ENCODE data around the gene PDYN. TPM values are rescaled to one million over a fixed set of nuclear protein-coding genes. Genes with fewer than 3 reads are reported as not detected.

PDYN gene
- total and polyA plus RNA-seq, 10 of the 15 experiments (the other 5 are each of a cell fraction or from before 2014, with no cell fraction given), result not detected

- H3K27me3 ChIP-seq (replicated peaks in 1 of 2; ENCODE audit: control insufficient read depth in 2 of 2, insufficient read depth in 2 of 2, low read length in 1 of 2), result no peaks in the 10 kb centered on the region; a peak in 1 of 4 replicates
- DNase-seq (ENCODE audit: low read depth, low spot score) (no peak), FAIRE-seq (no peak), ATAC-seq (no peak)
- H4K20me1 ChIP-seq (ENCODE audit: control insufficient read depth, insufficient read depth), result no peaks in the 10 kb centered on the region; the same call in 1 of the 2 replicates
- in situ Hi-C loops (cut with MboI) (no loop called here), intact Hi-C loops (cut with micrococcal nuclease; ENCODE audit: unreplicated experiment) (no loop called here)
- no peaks in the 10 kb centered on the region for H3K36me3 ChIP-seq (ENCODE audit: control insufficient read depth in 2 of 2, insufficient read depth in 2 of 2, low read length in 1 of 2)
- POLR2A ChIA-PET, result no interaction called here
- 0% methylated on average over 1 of the region's 1 CpG for WGBS (ENCODE audit: insufficient coverage, insufficient replicate concordance, low lambda C conversion rate, missing lambda C conversion rate)
- RAD21 ChIA-PET (ENCODE audit: unreplicated experiment), result no interaction called here
- no peak overlapping the region for H3K9ac ChIP-seq (ENCODE audit: control insufficient read depth, insufficient read depth, low read length)
- no peaks in the 10 kb centered on the region for H3K4me1 ChIP-seq (ENCODE audit: control insufficient read depth, insufficient read depth, low read length)
- no peaks in the 10 kb centered on the region for H3K79me2 ChIP-seq (ENCODE audit: control insufficient read depth, insufficient read depth, low read length)
- CTCF ChIA-PET, result interaction anchor here (0.8 to 1.9 kb wide), 4 partner anchors 17 to 202 kb away, joined by 3 to 7 read pairs (median 3); no protein-coding TSS in a partner anchor
- no peaks in the 10 kb centered on the region for H3K9me3 ChIP-seq (replicated peaks; ENCODE audit: control insufficient read depth, insufficient read depth, low read length)
- H3K27ac ChIP-seq (ENCODE audit: control insufficient read depth, insufficient read depth), result no peak overlapping the region
- H3K4me3 ChIP-seq, result no peak overlapping the region
- SMC1A ChIA-PET (ENCODE audit: uncharacterized antibody, unreplicated experiment), result no interaction called here
- no TSS peak for BruUV-seq (replicated peaks)
- no peak overlapping the region for H2AFZ ChIP-seq (ENCODE audit: control insufficient read depth, low read depth, low read length)
- H3K4me2 ChIP-seq (ENCODE audit: control insufficient read depth, insufficient read depth), result no peak overlapping the region
- TF ChIP-seq KLF5 (IDR thresholded peaks at IDR 0.05; ENCODE audit: partially characterized antibody), result no peak
- no peak for TF ChIP-seq IRF4 (IDR thresholded peaks at IDR 0.05; ENCODE audit: low read depth, low read length)
- TF ChIP-seq TCF12 (IDR thresholded peaks at IDR 0.05; ENCODE audit: low read depth, low read length), result no peak
- TF ChIP-seq CUX1 (IDR thresholded peaks at IDR 0.05; ENCODE audit: insufficient replicate concordance, low read depth, low read length), result no peak
- TF ChIP-seq IKZF1 (conservative IDR thresholded peaks at IDR 0.05), result no peak
- no peak for TF ChIP-seq SMAD5 (IDR thresholded peaks at IDR 0.05; ENCODE audit: low read depth)
- TF ChIP-seq EP300 (IDR thresholded peaks at IDR 0.05; ENCODE audit: borderline replicate concordance in 1 of 2, control insufficient read depth in 1 of 2, low read depth in 2 of 2, low read length in 2 of 2), result no peak
- TF ChIP-seq MEF2A (IDR thresholded peaks at IDR 0.05; ENCODE audit: insufficient read depth, low read depth, low read length), result no peak
- TF ChIP-seq ZNF384 (IDR thresholded peaks at IDR 0.05; ENCODE audit: borderline replicate concordance, low read depth, low read length), result no peak
- no peak for TF ChIP-seq ZBTB4 (CRISPR knock-in tag; IDR thresholded peaks at IDR 0.05)
- no peak for TF ChIP-seq MXI1 (IDR thresholded peaks at IDR 0.05; ENCODE audit: low read depth, low read length)
- no peak for TF ChIP-seq ZBED1 (IDR thresholded peaks at IDR 0.05; ENCODE audit: borderline replicate concordance)
- TF ChIP-seq RCOR1 (conservative IDR thresholded peaks at IDR 0.05; ENCODE audit: low read depth, low read length), result no peak
Measured at GRCh38 chr20:2004171-2004570, 10.3 kb upstream of the PDYN start.

Measured in GM12878 (cell line).